Ammon's horn (tissue), 1 donor: ENCODE measurements around the gene SLC38A11.
"Not testable (repeated sequence)": the region's sequence is repeated elsewhere in the genome, so short reads cannot be mapped to it uniquely, and the experiment has no call there.

Experiments
- DNase-seq: peaks from one replicate; pipeline ENCODE4 v3.0.0-alpha.2; 2016; ENCODE audit warnings: low spot score

SLC38A11 gene

DNA sequence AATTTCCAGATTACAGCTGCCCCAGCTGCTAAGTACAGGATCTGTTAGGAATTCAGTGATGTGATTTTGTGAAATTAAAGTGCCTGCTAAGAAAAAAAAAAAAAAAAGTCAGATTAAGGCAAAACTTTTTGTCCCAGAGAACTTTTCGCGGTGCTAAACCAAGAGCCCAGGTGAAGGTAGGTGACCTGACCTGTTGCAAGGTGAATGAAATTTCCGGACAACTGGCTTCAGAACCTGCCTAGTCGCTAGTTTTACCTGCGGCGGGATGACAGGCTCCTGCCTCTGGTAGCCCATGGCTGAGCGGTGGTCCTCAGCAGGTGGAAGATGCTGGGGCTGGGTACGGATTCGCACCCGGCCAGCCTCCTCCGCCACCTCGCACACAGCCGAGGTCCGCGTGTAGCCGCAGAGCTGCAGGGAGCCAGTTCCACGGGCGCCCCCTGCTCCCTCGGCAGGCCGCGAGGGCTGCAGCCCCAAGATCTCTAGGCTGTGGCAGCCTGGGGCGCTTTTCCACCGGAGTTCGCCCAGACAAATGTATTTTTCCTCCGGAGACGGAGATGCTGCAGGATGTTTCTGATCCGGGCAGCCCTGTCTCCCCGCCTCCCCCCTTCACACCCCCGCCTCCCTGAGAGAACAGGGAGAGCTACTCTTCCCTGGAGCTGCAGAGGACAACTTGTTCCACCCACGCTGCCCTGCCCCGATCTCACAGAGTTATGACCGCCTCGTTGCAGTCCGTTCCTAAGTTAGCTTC is at the start of gene SLC38A11:
TSS of gene SLC38A11 (minus strand) at position 572 of the 748 bp plus-strand sequence. CDS start at position 294, 278 bp downstream.
- peak; percentile 17 for DNase-seq

- DNase-seq = no peak
Observed at GRCh38 chr2:165003443-165004130, 48.3 kb upstream of the SLC38A11 start.

- DNase-seq = no peak
Observed at GRCh38 chr2:165002638-165003037, 47.3 kb upstream of the SLC38A11 start.

DNA sequence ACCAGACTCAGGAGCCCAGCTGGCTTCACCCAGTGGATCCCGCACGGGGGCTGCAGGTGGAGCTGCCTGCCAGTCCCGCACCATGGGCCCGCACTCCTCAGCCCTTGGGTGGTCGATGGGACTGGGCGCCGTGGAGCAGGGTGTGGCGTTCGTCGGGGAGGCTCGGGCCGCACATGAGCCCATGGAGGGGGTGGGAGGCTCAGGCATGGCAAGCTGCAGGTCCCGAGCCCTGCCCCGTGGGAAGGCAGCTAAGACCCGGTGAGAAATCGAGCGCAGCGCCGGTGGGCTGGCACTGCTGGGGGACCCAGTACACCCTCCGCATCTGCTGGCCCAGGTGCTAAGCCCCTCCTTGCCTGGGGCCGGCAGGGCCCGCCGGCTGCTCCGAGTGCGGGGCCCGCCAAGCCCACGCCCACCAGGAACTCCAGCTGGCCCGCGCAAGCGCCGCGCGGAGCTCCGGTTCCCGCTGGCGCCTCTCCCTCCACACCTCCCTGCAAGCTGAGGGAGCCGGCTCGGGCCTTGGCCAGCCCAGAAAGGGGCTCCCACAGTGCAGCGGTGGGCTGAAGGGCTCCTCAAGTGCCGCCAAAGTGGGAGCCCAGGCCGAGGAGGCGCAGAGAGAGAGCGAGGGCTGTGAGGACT is 39.5 kb upstream of the SLC38A11 start:
- DNase-seq = not testable (repeated sequence)

- no peak for DNase-seq
Observed at GRCh38 chr2:164993287-164994016, 38.1 kb upstream of the SLC38A11 start.

GRCh38 chr2:164992818-164993217 is 37.5 kb upstream of the SLC38A11 start:
- DNase-seq = peak; percentile 88

DNA sequence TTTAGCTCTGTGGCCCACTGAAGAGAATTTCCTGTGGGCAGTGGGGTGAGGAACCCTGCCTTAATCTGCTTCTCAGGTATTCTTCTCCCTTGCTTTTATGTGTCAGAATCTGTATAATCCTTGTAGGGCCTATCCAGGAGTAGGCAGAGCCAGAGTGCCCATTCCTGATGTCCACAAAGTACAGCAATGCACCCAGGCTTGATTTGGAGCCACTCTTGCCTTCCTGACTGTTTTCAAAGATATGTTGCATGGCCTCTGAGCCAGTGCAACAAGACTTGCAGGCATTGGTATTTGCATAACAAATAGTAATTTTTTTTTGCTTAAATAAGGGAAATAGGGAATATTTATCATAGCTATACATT is 36.7 kb upstream of the SLC38A11 start:
- not testable (repeated sequence) for DNase-seq

GRCh38 chr2:164991361-164992092 is 36.2 kb upstream of the SLC38A11 start:
- DNase-seq = not testable (repeated sequence)

- not testable (repeated sequence) for DNase-seq
Observed at GRCh38 chr2:164990953-164991352, 35.6 kb upstream of the SLC38A11 start.

DNA sequence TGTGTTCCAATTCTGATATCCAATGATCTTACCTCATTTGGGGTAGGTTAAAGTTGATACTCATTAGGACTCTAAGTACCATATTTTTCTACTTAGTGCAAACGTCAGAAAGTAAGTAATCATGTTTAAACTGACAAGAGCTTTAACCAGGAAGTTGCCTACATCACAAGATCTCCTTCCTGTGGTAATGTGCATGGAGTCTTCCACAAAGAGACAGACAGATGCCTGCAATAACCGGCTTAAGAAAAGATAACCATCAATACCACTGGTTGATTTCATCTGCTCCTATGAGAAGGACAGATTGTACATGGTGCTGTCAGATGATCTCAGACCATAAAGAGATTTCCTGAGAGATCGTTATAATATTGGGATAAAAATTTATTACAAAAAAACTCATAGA is 33.5 kb upstream of the SLC38A11 start:
- not testable (repeated sequence) for DNase-seq

- not testable (repeated sequence) for DNase-seq
Observed at GRCh38 chr2:164986027-164986426, 30.7 kb upstream of the SLC38A11 start.

DNA sequence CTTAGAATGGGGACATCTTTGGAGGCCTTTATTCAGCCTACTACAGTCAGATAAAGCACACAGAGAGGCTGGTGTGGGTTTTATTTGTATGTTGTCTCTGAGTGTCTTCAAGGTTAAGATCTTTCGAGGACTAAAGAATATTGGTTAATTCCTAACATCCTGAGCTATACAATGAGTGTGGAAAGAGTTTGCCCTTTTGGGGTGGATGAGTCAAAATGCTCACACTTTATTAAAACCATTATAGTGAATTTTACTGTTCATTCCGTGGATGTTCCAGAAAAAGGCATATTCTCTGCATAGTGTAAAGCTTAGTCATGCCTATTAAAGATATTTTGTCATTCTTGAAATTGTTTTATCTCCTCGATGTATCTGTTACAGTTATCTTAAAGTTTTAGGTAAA is 29.1 kb upstream of the SLC38A11 start:
- no peak for DNase-seq

GRCh38 chr2:164981217-164981990 is 26.1 kb upstream of the SLC38A11 start:
- DNase-seq = no peak

GRCh38 chr2:164980688-164981087 is 25.4 kb upstream of the SLC38A11 start:
- not testable (repeated sequence) for DNase-seq

- DNase-seq = no peak
Observed at GRCh38 chr2:164979113-164979512, 23.8 kb upstream of the SLC38A11 start.

DNA sequence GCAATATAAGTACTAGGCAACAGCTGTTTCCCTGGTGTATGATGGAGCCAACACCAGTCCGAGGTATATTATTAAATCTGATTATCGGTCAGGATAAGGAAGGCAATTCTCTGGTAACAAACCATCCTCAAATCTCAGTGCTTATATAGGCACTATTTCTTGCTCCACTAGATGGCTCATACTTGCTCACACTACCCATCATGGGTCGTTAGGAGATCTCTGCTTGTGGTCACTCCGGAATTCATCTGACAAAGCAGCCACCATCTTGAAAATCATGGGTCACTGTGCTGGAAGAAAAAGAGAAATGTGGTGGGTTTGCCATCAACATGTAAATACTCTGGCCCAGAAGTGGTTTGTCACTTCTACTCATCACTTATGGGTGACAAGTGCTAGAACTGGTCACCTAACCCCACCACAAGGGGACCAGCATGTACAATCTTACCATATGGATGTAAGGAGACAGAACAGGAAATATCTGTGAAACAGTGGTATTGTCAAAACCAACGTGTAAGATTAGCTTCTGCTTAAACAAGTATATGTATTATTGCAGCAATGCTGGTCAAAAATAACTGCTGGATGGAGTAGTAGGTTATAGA is 21.6 kb upstream of the SLC38A11 start:
- not testable (repeated sequence) for DNase-seq

- DNase-seq = no peak
Observed at GRCh38 chr2:164976301-164976700, 21.0 kb upstream of the SLC38A11 start.

GRCh38 chr2:164975891-164976290 is 20.6 kb upstream of the SLC38A11 start:
- no peak for DNase-seq

DNA sequence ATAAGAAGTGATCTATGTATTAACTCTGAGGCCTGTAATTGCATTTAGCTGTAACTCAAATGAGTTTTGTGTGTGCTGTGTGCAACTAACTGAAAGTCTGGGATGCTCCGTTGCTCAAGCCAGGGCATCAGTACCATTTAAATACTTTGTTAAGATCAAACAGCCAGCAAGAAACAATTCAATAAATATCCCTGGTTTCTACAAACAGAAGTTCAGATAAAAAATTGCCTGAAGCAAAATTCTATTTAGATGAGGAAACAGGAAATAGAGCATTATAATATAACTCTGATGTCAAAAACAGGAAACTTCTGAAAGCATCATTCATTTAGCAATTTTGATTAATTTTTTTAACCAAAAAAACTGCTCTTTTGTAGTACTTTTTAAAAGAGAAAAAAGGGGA is 18.9 kb upstream of the SLC38A11 start:
- DNase-seq = no peak

DNA sequence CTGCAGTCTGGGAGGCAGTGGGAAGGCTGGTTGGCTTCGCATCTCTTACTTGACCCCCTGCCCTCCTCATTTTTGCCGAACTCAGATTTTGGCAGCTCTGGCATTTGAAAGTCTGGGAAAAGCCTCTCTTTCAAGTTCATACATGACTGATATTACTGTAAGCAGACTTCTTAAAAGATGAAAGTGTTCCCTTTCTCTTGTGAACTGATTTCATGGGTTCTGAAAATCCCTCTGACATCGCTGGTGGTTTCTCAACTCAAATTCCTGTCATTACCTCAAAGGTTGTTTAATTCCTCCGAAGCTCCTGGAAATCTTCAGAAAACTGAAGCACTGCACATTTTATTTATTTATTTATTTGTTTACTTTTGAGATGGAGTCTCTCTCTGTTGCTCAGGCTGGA is 16.9 kb upstream of the SLC38A11 start:
- no peak for DNase-seq
